Gastrocnemius medialis (tissue), 4 donors: Measurements from ENCODE around the gene PKIB.
"Not testable (repeated sequence)": the region's sequence is repeated elsewhere in the genome, so short reads cannot be mapped to it uniquely, and the experiment has no call there.

ENCODE experiments used
- CTCF ChIP-seq, 5 experiments: fragments of 450-650 bp in 3 of 5; fragments of 200-600 bp in 2 of 5; sonication (generic) in 2 of 5; IDR thresholded peaks in 4 of 5; conservative IDR thresholded peaks in 1 of 5; 1 replicate in 4 of 5; 2 replicates in 1 of 5; pipeline ENCODE4 v1.5.1; 2016 to 2019; ENCODE audit warnings: antibody characterized with exemption in 5 of 5, mild to moderate bottlenecking in 3 of 5, moderate library complexity in 3 of 5
- POLR2A ChIP-seq, 2 donors: fragments of 450-650 bp; IDR thresholded peaks; one replicate each; pipeline ENCODE4 v1.6.1; 2017; ENCODE audit warnings: antibody characterized with exemption in 2 of 2, mild to moderate bottlenecking in 2 of 2, moderate library complexity in 2 of 2

- not testable (repeated sequence) for TF ChIP-seq POLR2A (IDR thresholded peaks at IDR 0.05); CTCF (IDR thresholded peaks at IDR 0.05 in 4 of 5, conservative IDR thresholded peaks at IDR 0.05 in 1 of 5)
Measured at GRCh38 chr6:122744856-122745255, 134.7 kb downstream of the PKIB start.
